ENCODE results near the gene MFSD8.

Gene MFSD8

DNA sequence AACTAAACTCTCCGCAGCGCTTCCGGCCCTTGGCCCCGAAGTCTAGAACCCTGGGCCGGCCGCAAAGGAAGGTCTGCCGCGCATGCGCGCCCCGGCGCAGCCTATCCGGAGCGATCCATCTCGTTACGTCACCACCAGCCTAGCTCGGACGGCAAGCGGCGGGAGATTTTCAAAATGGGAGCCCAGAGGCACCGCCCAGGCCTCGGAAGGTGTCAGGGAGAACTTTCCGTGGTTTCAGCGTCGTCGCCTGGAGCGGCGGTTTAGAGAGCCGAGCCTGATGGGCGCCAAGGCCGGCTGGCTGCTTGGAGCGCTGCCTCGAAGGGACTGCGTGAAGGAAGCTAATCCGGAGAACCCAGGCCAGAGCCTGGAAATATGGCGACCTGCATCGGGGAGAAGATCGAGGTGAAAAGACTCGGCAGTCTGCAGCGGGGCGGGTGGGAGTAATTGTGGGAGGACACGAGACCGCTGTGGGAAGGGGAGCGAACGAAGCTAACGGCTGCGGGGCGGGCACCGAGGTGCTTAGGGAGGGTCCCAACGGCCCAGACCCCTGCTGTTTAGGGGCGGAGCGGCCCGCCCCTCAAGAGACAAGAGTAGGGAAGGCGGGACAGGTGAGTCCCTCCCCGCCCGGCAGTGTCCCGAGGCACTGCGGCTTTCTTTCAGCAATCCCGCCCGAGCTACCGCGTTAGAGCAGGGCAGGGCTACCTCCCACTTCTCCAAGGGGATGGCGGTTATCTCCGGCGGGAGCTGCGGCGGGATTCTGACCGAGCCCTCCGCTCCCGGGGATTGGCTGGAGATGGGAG lies 84.0 kb downstream of the MFSD8 start, which contains the start of gene PLK4:
PLK4 (plus strand) TSS at position 131 of the 800 bp plus-strand sequence; CDS start at position 373, 242 bp downstream.
- Histone ChIP-seq H3K4me3 (ENCODE audit: low read length) (peak within 1 kb of the TSS; percentile 99), H3K36me3 (ENCODE audit: insufficient read depth, low read depth, low read length) (peaks cover 41% of the 10 kb centered on the region), H3K27ac (ENCODE audit: low read length) (peak within 1 kb of the TSS; percentile 99), H3K9ac (ENCODE audit: low read depth, low read length) (peak within 1 kb of the TSS; percentile 100), H3K27me3 (ENCODE audit: insufficient read depth, low read length) (no peaks in the 10 kb centered on the region), H3K4me1 (ENCODE audit: insufficient read depth, low read length) (no peaks in the 10 kb centered on the region), H3K9me3 (ENCODE audit: insufficient read depth, low read depth, low read length) (no peaks in the 10 kb centered on the region)

DNA sequence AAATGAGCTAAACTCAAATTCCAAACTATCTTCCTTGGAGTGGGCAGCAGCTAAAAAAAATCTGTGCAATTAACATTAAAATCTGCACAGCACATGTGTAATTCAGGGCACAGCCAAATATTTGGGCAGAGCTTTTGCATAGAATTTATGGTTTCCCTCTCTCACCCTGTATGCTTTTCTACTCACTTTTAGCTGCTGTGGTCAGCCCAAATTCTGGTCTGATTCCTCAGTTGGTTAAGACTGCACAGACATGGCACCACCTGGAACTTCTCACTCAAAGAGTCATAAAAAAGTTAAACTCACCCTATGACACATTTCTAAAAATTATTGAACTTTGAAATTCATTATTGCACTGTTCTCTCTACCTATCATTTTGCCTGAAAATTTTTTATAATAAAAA lies 89.2 kb downstream of the MFSD8 start:
- no peak overlapping the region for H3K4me3 ChIP-seq (ENCODE audit: low read length)
- no peaks in the 10 kb centered on the region; the same call in 1 of the 2 replicates for H3K36me3 ChIP-seq (ENCODE audit: insufficient read depth, low read depth, low read length)
- H3K9me3 ChIP-seq (ENCODE audit: insufficient read depth, low read depth, low read length) = no peaks in the 10 kb centered on the region
- no peak overlapping the region for H3K27ac ChIP-seq (ENCODE audit: low read length)
- no peak overlapping the region for H3K9ac ChIP-seq (ENCODE audit: low read depth, low read length)
- no peaks in the 10 kb centered on the region for H3K4me1 ChIP-seq (ENCODE audit: insufficient read depth, low read length)
- no peaks in the 10 kb centered on the region for H3K27me3 ChIP-seq (ENCODE audit: insufficient read depth, low read length)

DNA sequence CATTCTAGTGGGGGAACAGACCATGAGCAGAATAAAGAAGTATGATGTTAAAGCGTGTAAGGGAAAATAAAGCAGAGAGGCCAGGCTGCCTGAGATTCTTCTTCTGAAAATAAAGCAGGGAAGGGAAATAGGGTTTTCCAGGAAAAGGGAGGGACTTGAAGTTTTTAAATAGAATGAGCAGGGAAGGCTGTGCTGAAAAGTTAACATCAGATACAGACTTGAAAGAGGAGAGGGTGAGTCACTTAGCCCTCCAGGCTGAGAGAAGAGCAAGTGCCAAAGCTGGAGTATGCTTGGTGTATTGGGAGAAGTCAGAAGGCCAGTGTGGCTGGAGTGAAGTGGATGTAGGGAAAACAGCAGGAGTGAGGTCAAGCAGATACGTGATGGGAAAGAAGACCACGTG lies 94.3 kb downstream of the MFSD8 start:
- Histone ChIP-seq H3K36me3 (ENCODE audit: insufficient read depth, low read depth, low read length) (no peaks in the 10 kb centered on the region; the same call in 1 of the 2 replicates), H3K4me3 (ENCODE audit: low read length) (no peak overlapping the region), H3K4me1 (ENCODE audit: insufficient read depth, low read length) (no peaks in the 10 kb centered on the region), H3K9me3 (ENCODE audit: insufficient read depth, low read depth, low read length) (no peaks in the 10 kb centered on the region), H3K27ac (ENCODE audit: low read length) (no peak overlapping the region), H3K9ac (ENCODE audit: low read depth, low read length) (no peak overlapping the region), H3K27me3 (ENCODE audit: insufficient read depth, low read length) (no peaks in the 10 kb centered on the region)

DNA sequence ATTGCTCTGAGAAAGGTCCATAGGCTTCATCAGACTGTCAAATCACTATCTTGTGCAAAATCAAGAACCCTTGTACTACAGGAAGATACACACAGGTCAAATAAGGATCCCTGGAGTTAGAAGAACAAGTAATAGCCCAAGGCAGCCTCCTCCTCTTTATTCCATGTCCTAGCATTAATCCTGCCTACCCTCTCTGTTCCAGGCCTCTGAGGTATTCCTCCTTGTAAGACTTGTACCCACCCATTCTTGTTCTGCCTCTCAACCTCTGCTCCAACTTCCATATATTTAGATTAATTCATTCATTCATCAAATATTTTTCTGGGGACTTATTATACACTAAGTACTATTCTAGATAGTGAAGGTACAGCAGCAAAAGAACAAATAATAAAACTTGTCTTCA lies 94.7 kb downstream of the MFSD8 start:
- H3K9ac ChIP-seq (ENCODE audit: low read depth, low read length) = no peak overlapping the region
- no peaks in the 10 kb centered on the region for H3K4me1 ChIP-seq (ENCODE audit: insufficient read depth, low read length)
- H3K36me3 ChIP-seq (ENCODE audit: insufficient read depth, low read depth, low read length) = no peaks in the 10 kb centered on the region; the same call in 1 of the 2 replicates
- H3K9me3 ChIP-seq (ENCODE audit: insufficient read depth, low read depth, low read length) = no peaks in the 10 kb centered on the region
- no peak overlapping the region for H3K27ac ChIP-seq (ENCODE audit: low read length)
- H3K4me3 ChIP-seq (ENCODE audit: low read length) = no peak overlapping the region
- H3K27me3 ChIP-seq (ENCODE audit: insufficient read depth, low read length) = no peaks in the 10 kb centered on the region

DNA sequence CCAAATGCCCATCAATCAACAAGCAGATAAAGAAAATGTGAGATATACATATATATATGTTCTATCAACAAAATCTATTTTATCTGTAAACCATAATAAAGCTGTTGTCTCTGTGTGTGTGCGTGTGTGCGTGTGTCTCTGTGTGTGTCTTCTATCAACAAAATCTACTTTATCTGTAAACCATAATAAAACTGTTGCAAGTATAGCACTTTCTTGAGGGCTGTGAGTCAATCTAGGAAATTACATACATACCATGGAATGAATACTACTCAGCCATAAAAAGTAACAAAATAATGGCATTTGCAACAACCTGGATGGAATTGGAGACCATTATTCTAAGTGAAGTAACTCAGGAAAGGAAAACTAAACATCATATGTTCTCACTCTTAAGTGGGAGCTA lies 96.8 kb downstream of the MFSD8 start:
- no peak overlapping the region for H3K4me3 ChIP-seq (ENCODE audit: low read length)
- no peaks in the 10 kb centered on the region for H3K36me3 ChIP-seq (ENCODE audit: insufficient read depth, low read depth, low read length)

More for the DNA sequence above, 96.8 kb downstream of the MFSD8 start:
- H3K9me3 ChIP-seq (ENCODE audit: insufficient read depth, low read depth, low read length) = no peaks in the 10 kb centered on the region
- no peaks in the 10 kb centered on the region for H3K4me1 ChIP-seq (ENCODE audit: insufficient read depth, low read length)
- no peak overlapping the region for H3K9ac ChIP-seq (ENCODE audit: low read depth, low read length)
- H3K27ac ChIP-seq (ENCODE audit: low read length) = no peak overlapping the region
- H3K27me3 ChIP-seq (ENCODE audit: insufficient read depth, low read length) = no peaks in the 10 kb centered on the region

Data from iPS-20b (cell line).